ENCODE measurements around the gene FTH1. TPM values are rescaled to one million over a fixed set of nuclear protein-coding genes. Genes with fewer than 3 reads are reported as not detected.
"Not testable (repeated sequence)": the region's sequence is repeated elsewhere in the genome, so short reads cannot be mapped to it uniquely, and the experiment has no call there.

FTH1 gene
- total RNA-seq: 2,359 TPM

DNA sequence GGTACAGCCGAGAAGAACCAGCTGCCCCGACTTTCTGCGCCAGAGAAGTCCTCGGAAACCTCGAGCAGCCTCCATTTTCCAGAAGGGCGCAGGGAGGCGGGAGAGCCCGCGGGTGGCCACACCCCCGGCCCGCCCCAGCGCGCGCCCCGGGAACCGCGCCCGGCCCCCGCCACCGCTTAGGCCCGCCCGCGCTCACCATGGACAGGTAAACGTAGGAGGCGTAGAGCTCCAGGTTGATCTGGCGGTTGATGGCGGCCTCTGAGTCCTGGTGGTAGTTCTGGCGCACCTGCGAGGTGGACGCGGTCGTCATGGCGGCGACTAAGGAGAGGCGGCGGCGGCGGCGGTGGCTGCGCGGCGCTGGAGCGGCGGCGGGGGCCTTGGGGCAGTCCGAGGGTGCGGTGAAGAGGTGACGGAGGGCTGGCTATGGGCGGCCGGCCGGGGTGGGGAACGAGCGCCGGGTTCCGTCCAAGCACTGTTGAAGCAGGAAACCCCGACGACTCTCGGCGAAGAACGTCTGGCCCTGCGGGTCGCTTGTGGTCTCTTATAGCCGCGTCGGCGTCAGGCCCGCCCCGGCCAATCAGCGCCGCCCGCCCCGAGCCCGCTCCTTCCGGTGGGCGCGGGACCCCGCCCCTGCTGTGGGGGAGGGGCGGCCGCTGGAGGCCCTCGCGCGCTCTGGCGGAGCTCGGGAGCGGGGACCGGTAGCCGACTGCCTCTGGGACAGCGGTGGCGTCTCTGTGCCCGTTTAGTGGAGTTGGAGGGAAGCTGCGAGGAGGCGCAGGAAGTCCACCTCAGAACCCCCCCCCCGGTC lies at the start of gene FTH1:
Gene FTH1 (minus strand): TSS at position 519 of the 808 bp plus-strand sequence. CDS start 209 bp downstream, at position 310.
- DNase-seq (ENCODE audit: low spot score): peak; percentile 95

DNA sequence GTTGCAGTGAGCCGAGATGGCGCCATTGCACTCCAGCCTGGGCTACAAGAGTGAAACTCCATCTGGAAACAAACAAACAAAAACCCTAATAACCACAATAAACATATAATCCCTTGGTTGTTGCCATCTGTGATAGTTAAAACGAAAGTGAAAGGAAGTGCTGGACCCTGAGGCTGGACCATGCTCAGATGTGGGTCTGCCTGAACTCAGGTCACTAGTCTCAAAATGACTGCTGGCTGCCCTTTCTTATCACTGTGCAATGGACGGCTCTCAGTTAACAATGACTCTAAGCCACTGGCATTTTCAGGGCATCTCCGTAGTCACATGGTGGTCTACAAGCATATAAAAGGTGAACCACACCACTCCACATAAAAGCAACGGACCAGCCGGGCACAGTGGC lies 48.2 kb upstream of the FTH1 start:
- DNase-seq (ENCODE audit: low spot score): no peak

DNA sequence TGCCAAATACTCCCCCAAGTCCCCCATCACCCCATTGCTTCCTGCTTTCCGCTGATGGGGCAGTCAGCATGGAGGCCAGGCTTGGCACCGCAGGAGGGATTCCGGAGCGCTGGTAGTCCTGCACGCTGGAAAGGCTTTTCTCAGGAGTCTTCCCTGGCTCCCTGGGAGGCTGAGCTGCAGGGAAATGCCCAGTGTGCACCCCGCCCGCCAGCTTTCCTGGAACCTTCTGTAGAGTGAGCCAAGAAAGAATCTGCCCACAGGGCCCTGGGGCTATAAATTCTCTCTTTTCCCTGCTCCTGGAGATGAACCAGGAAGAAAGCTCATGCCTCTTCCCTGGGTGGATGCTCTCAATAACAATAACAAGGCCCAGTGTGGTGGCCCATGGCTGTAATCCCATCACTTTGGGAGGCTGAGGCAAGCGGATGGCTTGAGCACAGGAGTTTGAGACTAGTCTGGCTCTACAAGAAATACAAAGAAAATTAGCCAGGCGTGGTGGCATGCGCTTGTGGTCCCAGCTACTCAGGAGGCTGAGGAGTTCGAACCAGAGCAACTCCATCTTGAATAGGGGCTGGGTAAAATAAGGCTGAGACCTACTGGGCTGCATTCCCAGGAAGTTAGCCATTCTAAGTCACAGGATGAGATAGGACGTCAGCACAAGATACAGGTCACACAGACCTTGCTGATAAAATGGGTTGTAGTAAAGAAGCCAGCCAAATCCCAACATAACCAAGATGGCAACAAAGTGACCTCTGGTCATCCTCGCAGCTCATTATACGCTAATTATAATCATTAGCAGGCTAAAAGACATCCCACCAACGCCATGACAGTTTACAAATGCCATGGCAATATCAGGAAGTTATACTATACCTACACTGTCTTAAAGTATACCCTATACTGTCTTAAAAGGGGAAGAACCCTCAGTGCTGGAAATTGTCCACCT lies 46.4 kb upstream of the FTH1 start:
- DNase-seq (ENCODE audit: low spot score): no peak

GRCh38 chr11:62012832-62013461 lies 45.5 kb upstream of the FTH1 start:
- peak; percentile 13 for DNase-seq (ENCODE audit: low spot score)

- DNase-seq (ENCODE audit: low spot score): no peak
Observed at GRCh38 chr11:62012451-62012831, 45.0 kb upstream of the FTH1 start.

DNA sequence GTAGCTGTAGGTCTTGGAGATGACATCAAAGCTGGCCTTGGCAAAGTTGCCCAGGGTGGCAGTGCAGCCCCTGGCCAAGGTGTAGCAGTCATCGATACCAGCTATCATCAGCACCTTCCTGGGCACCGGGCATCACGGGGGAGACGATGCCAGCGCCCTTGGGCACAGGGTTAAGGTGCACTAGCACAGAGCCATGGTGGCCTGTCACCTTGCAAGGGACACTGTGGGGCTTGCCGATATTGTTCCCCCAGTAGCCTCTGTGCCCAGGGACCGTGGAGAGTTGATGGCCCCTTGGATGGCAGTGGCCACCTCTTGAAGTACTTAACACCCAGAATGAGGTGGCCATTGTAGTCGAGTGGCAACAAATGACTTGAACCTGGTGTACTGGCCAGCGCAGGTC lies 44.4 kb upstream of the FTH1 start:
- no peak for DNase-seq (ENCODE audit: low spot score)

DNA sequence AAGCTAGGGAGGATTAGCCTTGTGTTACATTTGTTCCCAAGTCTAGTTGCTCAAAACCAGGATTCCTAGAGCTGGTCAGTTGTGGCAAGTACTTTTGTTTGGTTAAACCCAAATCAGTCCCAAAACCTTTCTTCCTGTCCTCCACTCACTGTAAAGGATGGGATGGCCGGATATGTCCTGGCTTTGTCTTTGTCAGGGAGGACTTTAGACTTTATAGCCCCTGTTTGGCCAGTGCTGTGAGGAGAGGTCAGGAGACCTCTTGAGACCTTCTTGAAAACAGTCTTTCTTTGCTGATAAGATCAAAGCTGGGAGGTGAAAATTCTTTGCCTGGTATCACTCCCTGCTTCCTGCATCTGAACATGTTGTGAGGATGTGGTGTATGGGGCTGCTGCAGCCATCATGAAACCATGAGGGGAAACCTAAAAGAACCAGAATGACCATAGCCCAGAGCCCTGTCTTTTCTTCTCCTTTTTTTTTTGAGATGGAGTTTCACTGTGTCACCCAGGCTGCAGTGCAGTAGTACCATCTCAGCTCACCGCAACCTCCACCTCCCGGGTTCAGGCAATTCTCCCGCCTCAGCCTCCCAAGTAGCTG lies 43.6 kb upstream of the FTH1 start:
- DNase-seq (ENCODE audit: low spot score): no peak

DNA sequence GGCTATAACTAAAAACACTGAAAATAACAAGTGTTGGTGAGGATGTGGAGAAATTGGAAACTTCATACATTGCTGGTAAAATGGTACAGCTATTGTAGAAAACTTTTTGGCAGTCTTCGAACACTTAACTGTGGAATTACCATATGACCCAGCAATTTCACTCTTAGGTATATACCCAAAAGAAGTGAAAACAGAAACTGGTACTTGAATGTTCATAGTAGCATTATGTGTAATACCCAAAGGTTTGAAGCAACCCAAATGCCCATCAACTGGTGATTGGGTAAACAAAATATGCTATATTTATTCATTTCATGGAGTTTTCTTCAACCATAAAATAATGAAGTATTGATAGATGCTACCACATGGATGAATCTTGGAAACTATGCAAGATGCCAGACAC lies 40.8 kb upstream of the FTH1 start:
- DNase-seq (ENCODE audit: low spot score): no peak

DNA sequence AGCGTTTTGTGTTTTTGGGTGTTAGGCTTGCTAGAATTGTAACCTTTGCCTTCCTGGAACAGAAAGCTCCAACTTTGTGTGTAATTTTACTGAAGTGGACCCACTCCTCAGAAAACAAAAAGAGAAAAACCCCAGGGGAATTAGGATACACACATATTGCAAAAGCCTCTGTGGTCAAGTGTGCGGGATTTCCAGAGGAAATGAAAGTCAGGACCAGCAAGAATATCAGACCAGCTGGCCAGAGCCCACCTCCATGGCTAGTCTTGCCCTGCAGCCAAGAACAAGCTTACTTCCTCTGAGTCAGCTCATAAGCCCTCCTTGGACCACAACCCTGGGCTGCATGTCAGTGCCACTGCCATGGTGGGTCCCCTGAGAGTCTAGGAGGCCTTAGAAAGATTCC lies 37.0 kb upstream of the FTH1 start:
- peak; percentile 18 for DNase-seq (ENCODE audit: low spot score)

DNA sequence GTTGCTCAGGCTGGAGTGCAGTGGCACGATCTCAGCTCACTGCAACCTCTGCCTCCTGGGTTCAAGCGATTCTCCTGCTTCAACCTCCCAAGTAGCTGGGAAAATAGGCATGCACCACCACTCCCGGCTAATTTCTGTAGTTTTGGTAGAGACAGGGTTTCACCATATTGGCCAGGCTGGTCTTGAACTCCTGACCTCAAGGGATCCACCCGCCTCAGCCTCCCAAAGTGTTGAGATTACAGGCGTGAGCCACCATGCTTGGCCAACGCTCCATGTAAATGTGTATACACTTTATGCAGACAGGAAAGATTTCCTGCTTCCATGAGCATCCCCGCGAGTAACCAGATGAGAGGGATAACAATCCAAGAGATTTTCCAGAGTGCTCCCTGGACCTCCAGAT lies 34.8 kb upstream of the FTH1 start:
- DNase-seq (ENCODE audit: low spot score): not testable (repeated sequence)

DNA sequence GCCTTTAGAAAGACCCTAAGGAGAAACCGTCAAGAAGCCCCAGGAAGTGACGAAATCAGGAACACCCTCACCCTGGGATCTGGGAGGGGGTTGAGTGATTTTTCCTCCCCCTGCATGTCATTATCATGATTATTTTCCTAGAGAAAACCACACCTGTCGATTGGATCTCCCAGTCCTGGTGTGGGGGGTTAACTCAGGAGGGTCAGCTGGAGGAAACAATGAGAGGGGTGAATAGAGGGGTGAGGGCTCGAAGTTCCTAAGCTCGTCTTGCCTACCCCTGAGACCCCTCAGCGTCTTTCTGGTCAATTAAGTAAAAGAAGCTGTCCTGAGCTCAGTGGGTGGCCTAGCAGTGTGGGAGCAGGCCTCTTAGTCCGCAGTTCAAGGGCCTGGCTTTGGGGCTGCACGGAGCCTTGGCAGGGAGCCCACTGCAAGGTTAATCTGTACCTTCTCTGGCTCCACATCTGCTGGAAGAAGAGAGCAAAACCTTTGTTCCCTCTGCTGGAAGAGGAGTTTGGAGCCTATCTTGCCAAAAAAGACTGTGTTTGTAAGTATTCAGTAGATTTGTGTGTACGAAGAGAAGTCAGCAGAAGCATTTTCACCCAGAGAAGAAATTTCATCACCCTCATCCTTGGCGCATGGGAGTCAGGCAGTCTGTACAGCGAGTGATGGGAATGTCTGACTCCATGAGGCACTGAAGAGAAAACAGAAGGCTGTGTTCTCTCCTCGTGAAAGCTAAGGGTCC lies 34.2 kb upstream of the FTH1 start:
- peak; percentile 75 for DNase-seq (ENCODE audit: low spot score)

DNA sequence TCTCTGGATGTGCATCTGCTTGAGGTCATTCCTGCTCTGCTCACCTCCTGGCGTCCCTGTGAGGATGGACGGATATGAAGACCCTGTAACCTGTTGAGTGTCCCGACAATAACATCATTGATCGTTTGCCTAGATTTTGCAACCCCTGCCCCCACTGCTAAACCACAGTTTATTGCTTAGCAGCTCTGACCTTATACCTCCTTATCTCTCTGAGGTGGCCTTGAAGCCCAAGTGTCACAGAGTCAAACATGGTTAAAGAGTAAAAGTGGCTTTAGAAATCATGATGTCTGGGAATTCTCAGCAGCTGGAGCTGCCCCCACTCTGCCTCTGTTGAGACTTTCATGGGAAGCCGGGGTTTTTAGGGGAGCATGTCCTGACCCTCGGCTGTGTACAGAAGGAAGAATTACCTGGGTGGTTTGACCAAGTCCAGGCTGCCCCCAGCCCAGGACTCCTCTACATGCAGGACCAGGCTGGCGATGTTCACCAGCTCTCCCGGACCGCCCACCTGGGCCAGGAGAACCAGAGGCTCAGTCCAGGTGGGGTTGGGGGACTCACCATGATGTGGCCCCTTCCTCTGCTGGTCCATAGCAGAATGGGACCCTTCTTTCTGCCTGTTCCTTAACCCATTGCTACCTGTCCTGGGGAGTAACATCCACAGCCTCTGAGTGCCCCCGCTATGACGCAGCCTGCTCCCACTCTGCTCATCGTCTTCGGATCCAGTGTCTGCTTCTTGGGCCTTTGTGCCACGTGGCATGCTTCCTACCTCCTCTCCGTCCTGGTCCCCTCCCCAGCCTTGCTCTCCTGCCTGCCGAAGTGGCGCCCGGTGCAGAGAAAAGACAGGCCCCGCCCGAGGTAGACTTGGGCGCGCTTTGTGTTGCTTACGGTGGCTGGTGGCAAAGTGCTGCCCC lies 33.4 kb upstream of the FTH1 start:
- no peak for DNase-seq (ENCODE audit: low spot score)

DNA sequence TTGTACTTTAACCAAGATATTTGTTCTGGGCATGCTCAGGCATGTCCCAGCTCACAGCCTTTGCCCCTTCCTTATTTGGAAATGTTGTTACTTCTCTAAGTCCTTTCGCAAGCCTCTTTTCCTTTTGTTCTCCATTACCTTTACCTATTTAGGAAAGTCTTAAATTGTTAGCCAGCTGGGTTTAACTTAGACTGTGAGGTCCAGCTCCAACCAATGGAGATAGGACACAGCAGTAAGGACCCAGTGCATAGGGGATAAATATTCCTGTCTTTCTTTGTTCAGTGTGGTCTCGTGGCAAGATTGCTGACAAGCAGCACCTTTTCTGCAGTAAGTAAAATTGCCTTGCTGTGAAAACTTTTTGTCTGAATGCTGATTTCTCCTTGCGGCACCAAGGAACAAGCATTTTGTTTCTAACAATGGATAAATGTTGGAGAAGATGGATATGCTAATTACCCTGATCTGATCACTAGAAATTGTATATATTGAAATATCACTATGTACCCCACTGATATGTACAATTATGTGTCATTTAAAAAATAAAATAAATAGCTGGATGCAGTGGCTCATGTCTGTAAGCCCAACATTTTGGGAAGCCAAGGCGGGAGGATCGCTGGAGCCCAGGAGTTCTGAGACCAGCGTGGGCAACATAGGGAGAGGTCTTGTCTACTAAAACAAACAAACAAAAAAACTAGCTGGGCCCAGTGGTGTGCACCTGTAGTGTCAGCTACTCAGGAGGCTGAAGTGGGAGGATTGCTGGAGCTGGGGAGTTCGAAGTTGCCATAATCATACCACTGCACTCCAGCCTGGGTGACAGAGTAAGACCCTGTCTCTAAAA lies 31.9 kb upstream of the FTH1 start:
- DNase-seq (ENCODE audit: low spot score): no peak

DNA sequence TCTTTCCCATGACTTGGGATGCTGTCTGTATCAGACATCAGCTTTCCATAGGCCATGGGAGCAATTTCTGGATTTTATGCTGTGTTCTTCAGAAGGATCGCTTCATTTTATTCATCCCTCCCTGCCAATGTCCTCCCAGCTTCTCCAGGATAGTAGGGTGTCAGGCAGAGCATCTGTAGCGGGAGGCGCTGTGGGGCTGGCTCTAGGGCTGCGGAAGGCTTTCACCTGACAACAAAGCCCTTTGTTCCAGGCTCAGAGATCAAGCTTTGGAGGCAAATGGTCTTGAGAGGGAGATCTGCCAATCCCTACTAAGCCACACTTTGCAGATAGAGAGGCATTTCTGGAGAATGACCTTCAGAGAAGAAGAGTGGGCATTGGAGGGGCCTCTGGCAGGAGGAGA lies 29.5 kb upstream of the FTH1 start:
- no peak for DNase-seq (ENCODE audit: low spot score)

- no peak for DNase-seq (ENCODE audit: low spot score)
Observed at GRCh38 chr11:61994981-61995380, 27.5 kb upstream of the FTH1 start.

GRCh38 chr11:61985869-61986268 lies 18.4 kb upstream of the FTH1 start:
- DNase-seq (ENCODE audit: low spot score): no peak

DNA sequence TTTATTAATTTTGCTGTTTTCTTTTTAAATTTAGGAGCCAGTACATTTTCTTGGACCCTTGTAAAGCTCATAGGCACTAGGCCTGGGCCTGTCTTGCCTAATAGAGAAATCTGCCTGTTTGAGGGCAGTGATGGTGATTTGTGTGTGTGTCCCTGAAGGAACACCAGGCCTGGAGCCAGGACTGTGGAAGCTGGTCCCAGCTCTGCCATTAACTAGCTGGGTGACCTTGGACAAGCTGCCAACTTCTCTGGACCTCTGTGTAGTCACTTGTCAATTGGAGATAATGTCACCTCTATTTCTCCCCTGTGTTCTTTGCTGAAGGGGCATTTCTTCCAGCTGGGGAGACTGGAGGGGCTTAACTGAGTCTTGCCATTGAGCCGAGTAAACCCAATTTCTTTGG lies 16.0 kb upstream of the FTH1 start:
- no peak for DNase-seq (ENCODE audit: low spot score)

DNA sequence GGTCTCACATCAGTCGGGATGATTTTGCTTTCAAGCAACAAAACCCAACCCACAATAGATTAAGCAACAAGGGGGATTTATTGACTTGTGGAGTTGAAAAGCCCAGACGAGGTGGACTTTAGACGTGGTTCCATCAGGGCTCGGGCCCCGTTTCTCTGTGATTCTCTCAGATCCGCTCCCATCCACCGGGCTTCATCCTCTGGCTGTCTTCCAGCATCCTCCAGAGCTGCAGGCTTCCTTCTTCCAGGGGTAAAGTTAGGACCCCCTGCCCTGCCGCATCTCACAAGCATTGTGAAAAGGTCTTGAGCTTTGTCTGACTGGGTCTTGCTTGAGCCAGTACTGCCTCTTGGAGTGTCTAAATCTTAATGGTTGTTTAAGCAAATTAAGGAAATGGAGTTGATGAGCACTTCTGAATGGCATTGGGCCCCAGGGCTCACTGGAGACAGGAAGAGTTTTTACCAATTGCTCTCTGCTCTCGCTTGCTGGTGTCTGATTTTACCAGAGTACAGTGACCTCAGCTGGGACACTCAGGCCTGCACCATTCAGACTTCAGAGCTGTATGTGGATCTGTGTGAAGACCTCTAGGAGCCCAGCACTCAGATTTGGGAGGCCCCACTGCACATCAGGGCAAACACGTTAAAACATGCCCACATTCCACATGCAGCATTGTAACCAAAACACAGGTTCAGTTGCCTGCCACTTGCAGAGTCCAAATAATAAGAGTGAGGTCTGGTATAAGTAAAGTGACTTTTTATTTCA lies 13.5 kb upstream of the FTH1 start:
- DNase-seq (ENCODE audit: low spot score): no peak
